H1 (cell line): ENCODE data around the gene TCF7L1.

Experiments used
- MAFK ChIP-seq: IDR thresholded peaks from 2 replicates; pipeline ENCODE4 v1.6.1; 2012; ENCODE audit warnings: low read depth, mild to moderate bottlenecking, improper control_type of control experiment, low read length
- SP1 ChIP-seq: IDR thresholded peaks from 2 replicates; pipeline ENCODE4 v1.6.1; 2011; ENCODE audit warnings: low read depth, low read length

- no peak for TF ChIP-seq SP1
- TF ChIP-seq MAFK: no peak
Observed at GRCh38 chr2:85226783-85227182, 93.6 kb downstream of the TCF7L1 start.
